HG02759 (cell line): ENCODE measurements around the gene DMRTB1.

ENCODE experiments used
- ATAC-seq: cut with Tn5 transposase; IDR thresholded peaks from one replicate; pipeline ENCODE4 v1.9.1; 2021; ENCODE audit warnings: mild to moderate bottlenecking, moderate library complexity; ENCODE audit not compliant: unreplicated experiment

Gene DMRTB1

DNA sequence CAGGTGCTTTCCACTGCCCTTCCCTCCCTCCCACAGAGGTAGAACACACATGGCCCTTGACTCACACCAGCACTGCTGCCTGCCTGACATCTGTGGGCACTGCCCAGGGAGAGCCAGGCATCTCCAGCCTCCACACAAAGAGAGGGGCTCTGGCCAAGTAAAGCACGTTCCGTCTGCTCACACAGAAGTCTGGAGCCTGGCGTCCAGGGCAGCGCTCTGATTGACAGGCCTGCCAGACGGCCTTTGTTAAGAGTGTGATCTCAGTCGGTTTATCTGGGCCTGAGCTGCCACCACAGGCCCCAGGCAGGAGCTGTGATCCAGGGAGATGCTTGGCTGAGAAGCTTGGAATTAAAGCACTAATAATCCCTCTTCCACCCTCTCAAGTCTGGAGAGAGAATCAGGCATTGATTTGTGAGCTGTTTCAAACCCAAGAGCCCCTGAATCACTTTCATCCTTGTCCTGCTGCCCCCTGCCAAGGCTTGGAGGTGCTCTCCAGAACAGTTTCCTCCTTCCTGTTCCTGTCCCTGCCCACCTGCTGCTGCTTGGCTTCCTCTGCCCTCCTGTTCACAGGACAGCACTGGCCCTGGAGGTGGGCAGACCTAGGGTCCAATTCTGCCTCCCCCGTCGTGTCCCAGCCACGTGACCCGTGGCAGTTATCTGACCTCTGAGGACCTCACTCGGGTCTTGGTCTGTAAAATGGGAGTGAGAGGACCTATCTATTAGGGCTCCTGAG lies 3.7 kb downstream of the DMRTB1 start:
- no peak for ATAC-seq

- no peak for ATAC-seq
Observed at GRCh38 chr1:53463961-53464899, 5.0 kb downstream of the DMRTB1 start.

- ATAC-seq = no peak
Observed at GRCh38 chr1:53465023-53465957, 6.1 kb downstream of the DMRTB1 start.

- ATAC-seq = no peak
Observed at GRCh38 chr1:53467391-53467790, 8.2 kb downstream of the DMRTB1 start.

DNA sequence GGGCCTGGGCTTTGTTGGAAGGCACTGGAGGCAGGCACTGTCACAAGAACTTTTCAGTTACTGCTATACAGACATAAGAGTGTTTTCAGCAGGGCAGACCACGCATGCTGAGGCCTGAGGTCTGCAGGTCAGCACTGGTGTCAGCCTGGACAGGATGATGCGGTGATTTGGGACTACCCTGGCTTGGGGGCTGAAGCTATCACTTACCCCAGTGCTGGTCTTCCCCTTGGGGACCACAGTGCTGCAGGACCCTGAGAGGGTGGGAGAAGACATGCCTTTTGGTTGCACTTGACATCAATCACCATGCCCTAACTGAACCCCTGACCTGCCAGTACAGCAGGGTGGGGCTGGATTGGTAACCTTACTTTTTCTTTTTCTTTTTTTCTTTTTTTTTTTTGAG lies 9.2 kb downstream of the DMRTB1 start:
- ATAC-seq = no peak

- no peak for ATAC-seq
Observed at GRCh38 chr1:53469373-53469772, 10.2 kb downstream of the DMRTB1 start.

GRCh38 chr1:53470155-53470554 lies 11.0 kb downstream of the DMRTB1 start:
- ATAC-seq = no peak

DNA sequence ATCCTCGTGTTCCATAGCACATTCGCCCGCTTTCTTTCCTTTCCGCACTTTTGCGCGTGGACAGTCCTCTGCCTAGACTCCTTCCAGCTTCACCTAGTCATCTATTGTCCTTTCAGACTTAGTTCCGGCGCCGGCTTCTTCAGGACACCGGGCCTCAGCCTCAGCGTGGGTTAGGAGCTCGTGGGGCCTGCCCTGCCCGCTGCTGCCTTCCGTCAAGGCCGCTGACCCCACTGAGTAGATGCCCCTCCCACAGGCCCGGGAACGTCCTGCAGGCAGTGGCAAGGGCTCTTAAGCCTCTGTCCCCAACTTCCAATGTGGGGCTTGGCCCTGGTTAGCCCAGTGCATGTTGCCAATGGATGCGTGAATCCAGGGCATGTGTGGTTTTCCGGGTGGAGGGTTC lies 11.4 kb downstream of the DMRTB1 start:
- ATAC-seq = no peak

- ATAC-seq = no peak
Observed at GRCh38 chr1:53471000-53471399, 11.8 kb downstream of the DMRTB1 start.

- no peak for ATAC-seq
Observed at GRCh38 chr1:53473463-53473862, 14.3 kb downstream of the DMRTB1 start.

DNA sequence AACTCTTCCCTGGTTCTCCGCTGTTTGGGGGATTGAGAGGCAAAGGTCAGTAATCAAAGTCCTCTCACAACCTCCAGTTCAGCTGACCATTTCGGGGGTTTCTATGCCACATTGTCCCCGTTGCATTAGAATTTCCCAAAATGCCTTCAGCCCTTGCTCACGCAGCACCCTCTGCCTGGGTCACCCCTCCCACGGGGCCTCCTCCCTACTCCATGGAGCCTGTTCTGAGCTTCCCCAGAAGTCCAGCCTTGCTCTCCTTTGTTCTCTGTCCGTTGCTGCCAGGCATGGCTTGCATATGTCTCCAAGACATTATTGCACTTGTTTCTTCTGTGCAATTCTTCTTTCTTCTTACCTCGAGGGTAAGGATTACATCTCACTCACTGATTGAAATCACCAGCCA lies 16.5 kb downstream of the DMRTB1 start:
- ATAC-seq = no peak

DNA sequence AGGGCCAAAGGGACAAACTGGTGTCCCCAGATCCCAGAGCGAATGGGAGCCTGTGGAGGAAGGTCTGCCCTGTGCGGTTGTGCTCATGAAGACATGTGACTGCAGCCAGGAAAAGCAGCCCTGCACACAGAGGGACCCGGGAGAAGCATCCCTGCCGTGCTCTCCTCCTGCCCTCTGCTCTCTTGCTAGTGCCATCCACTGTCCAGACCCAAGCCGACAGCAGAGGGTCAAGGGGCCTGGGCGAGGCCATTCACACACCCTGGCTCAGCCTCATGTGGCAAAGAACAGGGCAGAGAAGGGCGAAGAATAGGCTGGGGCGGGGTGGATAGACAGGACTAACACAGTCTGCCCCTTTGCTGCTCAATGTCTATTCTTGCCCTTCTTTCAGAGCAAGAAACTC lies 17.4 kb downstream of the DMRTB1 start:
- ATAC-seq = no peak

DNA sequence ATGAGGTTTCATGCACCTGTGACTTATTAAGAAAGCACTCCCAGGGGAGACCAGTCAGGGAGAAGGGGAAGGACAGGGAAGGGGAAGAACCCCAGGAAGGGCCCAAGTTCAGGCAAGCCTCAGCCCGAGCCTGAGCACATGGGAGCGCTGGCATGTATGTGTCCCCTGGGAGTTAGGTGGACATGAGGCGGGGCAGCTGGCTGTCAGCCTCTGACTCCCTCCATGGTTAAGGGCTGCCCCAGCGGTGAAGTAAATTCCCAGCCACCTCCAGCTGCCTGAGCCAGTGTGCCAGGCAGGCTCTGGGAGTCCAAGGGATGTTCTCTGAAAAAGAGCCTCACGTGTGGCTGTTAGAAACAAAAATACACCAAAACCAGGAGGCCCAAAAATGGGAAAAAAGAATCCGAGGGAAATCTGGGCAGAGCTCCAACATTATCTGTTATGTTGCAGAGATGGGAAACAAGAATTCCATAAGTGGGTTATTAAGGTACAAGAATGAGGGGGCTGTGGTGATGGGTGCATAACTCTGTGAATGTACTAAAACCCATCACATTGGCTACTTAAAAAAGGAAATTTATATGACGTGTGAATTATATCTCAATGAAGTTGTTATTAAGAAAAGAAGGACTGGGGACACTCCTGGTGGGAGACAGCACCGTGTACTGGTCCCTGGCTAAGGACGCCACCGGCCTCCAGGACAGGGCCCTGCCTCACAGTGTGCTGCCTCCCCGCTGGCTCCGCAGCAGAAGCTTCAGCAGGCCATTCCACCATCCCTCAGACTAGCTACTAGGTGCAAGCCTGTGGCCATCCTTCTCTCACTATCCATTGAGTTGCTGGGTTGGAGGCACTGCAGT lies 18.7 kb downstream of the DMRTB1 start:
- no peak for ATAC-seq

- ATAC-seq = no peak
Observed at GRCh38 chr1:53478502-53478818, 19.3 kb downstream of the DMRTB1 start.

GRCh38 chr1:53480678-53481077 lies 21.5 kb downstream of the DMRTB1 start:
- no peak for ATAC-seq

GRCh38 chr1:53481456-53481855 lies 22.3 kb downstream of the DMRTB1 start:
- ATAC-seq = no peak

DNA sequence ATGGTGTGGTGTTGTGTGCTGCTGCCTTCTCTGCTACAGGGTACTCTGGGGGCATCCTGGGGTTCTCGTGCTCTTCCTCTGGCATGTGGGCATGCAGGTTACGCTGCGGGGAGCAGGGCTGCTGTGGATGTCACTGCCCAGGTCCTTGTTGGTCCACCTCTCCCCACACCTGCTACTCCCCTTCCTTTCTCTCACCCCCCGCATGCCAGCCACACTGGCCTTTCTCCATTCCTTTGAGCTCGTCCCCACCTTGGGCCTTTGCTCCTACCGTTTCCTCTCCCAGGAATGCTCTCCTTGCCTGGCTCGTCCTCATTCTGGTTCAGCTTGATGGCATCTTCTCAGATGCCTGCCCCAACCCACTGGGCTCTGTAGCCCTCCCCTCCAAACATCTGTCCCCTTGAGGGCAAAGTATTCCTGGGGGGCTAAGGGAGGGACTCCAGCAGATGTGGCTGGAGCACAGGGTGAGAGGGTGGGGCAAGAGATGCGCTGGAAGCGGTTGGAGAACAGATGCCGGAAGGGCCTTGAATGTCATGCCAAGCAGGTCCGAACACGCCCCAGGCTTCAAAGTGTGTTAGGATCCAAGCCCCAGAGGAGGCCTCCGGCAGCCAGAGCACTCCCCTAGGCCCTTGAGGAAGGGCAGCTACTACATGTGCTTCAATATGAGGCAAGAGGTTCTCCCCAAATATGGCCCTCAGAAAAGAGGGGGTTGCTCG lies 23.4 kb downstream of the DMRTB1 start:
- no peak for ATAC-seq

GRCh38 chr1:53483170-53483569 lies 24.0 kb downstream of the DMRTB1 start:
- ATAC-seq = no peak

DNA sequence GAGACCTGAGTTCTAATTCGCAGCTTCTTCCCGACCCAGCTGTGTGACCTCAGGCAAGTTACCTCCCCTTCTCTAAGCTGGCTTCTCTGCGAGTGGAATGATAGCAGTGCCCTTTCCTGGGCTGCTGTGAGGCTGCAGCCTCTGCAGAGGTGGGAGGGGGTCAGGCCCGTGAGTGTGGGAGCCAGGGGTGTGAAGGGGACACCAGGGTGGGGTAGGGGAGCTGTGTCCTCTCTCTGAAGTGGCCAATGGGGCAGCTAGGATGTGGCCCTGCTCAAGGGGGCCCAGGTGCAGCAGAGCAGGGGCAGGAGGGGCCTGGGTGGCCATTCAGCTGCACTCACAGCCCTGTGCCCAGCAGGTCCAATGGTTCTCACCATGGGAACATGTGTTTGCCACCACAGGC lies 24.5 kb downstream of the DMRTB1 start:
- ATAC-seq = no peak
